HEK293T (cell line): Measurements from ENCODE around the gene LARGE1.

Experiments used
- CTCF ChIA-PET: fragments of 350-600 bp; formaldehyde crosslinking; extraction: SDS; loops from one replicate; lab custom pipeline; 2021; ENCODE audit warnings: antibody characterized with exemption, inconsistent platforms; lab: Yijun Ruan, JAX
- POLR2A ChIA-PET: fragments of 350-600 bp; formaldehyde crosslinking; extraction: SDS; loops from one replicate; lab custom pipeline; 2020; ENCODE audit warnings: antibody characterized with exemption, inconsistent platforms; lab: Yijun Ruan, JAX
- DNase-seq: peaks from one replicate; pipeline ENCODE4 v3.0.0; 2012; ENCODE audit warnings: mixed read lengths; ENCODE audit errors: extremely low spot score
- ARNT ChIP-seq: fragments of 450-650 bp; IDR thresholded peaks from 2 replicates; pipeline ENCODE4 v1.6.1; 2017; ENCODE audit warnings: mild to moderate bottlenecking
- BHLHE40 ChIP-seq: fragments of 450-650 bp; IDR thresholded peaks from 2 replicates; pipeline ENCODE4 v1.6.1; 2016; ENCODE audit warnings: mild to moderate bottlenecking, moderate library complexity, borderline replicate concordance
- CTBP1 ChIP-seq: fragments of 450-650 bp; IDR thresholded peaks from 2 replicates; pipeline ENCODE4 v1.6.1; 2016; ENCODE audit warnings: borderline replicate concordance
- ELF4 ChIP-seq: fragments of 450-650 bp; IDR thresholded peaks from 2 replicates; pipeline ENCODE4 v1.6.1; 2017; ENCODE audit warnings: antibody characterized with exemption
- FOXA1 ChIP-seq: fragments of 450-650 bp; IDR thresholded peaks from 2 replicates; pipeline ENCODE4 v1.6.1; 2016; ENCODE audit warnings: mild to moderate bottlenecking
- FOXK2 ChIP-seq: fragments of 450-650 bp; IDR thresholded peaks from 2 replicates; pipeline ENCODE4 v1.6.1; 2016; ENCODE audit warnings: mild to moderate bottlenecking
- FOXM1 ChIP-seq: fragments of 450-650 bp; IDR thresholded peaks from 2 replicates; pipeline ENCODE4 v1.6.1; 2017; ENCODE audit warnings: mild to moderate bottlenecking, borderline replicate concordance
- HDGF ChIP-seq: fragments of 450-650 bp; IDR thresholded peaks from 2 replicates; pipeline ENCODE4 v1.6.1; 2017; ENCODE audit warnings: antibody characterized with exemption, borderline replicate concordance
- L3MBTL2 ChIP-seq: fragments of 450-650 bp; conservative IDR thresholded peaks from 2 replicates; pipeline ENCODE4 v1.6.1; 2016; ENCODE audit warnings: mild to moderate bottlenecking
- LEF1 ChIP-seq: fragments of 450-650 bp; IDR thresholded peaks from 2 replicates; pipeline ENCODE4 v1.6.1; 2017; ENCODE audit warnings: mild to moderate bottlenecking, borderline replicate concordance
- NFRKB ChIP-seq: fragments of 450-650 bp; IDR thresholded peaks from 2 replicates; pipeline ENCODE4 v1.6.1; 2016; ENCODE audit warnings: mild to moderate bottlenecking, moderate library complexity
- PKNOX1 ChIP-seq: fragments of 450-650 bp; IDR thresholded peaks from 2 replicates; pipeline ENCODE4 v1.6.1; 2016
- SP1 ChIP-seq: fragments of 450-650 bp; IDR thresholded peaks from 2 replicates; pipeline ENCODE4 v1.6.1; 2017
- SUZ12 ChIP-seq: fragments of 450-650 bp; IDR thresholded peaks from 2 replicates; pipeline ENCODE4 v1.6.1; 2016; ENCODE audit warnings: mild to moderate bottlenecking
- TARDBP ChIP-seq: fragments of 450-650 bp; IDR thresholded peaks from 2 replicates; pipeline ENCODE4 v1.6.1; 2016
- ZNF384 ChIP-seq: fragments of 450-650 bp; IDR thresholded peaks from 2 replicates; pipeline ENCODE4 v1.6.1; 2016

LARGE1 gene

GRCh38 chr22:33883961-33884808 is 36.1 kb downstream of the LARGE1 start:
- no peak for DNase-seq
- ChIA-PET POLR2A (no interaction called here), CTCF (no interaction called here)
- TF ChIP-seq CTBP1 (no peak), HDGF (no peak), FOXM1 (no peak), ELF4 (no peak), ZNF384 (no peak), ARNT (no peak), BHLHE40 (no peak), TARDBP (no peak), LEF1 (no peak), FOXK2 (no peak), SP1 (no peak), NFRKB (no peak), SUZ12 (no peak), FOXA1 (no peak), L3MBTL2 (no peak), PKNOX1 (no peak)

GRCh38 chr22:33883561-33883960 is 36.7 kb downstream of the LARGE1 start:
- CTCF ChIA-PET = no interaction called here

GRCh38 chr22:33882991-33883390 is 37.3 kb downstream of the LARGE1 start:
- no peak for DNase-seq
- ChIA-PET CTCF (no interaction called here), POLR2A (no interaction called here)
- no peak for TF ChIP-seq L3MBTL2
- TF ChIP-seq TARDBP = no peak
- TF ChIP-seq FOXK2 = no peak
- TF ChIP-seq NFRKB = no peak
- no peak for TF ChIP-seq SUZ12
- TF ChIP-seq ZNF384 = no peak
- no peak for TF ChIP-seq FOXA1

More at GRCh38 chr22:33883561-33883960, 36.7 kb downstream of the LARGE1 start:
- DNase-seq = no peak
- no peak for TF ChIP-seq FOXK2
- no peak for TF ChIP-seq NFRKB
- TF ChIP-seq L3MBTL2 = no peak
- TF ChIP-seq PKNOX1 = no peak
- TF ChIP-seq CTBP1 = no peak
- TF ChIP-seq HDGF = no peak
- TF ChIP-seq ZNF384 = no peak
- TF ChIP-seq SP1 = no peak
- no peak for TF ChIP-seq ELF4
- no peak for TF ChIP-seq FOXA1
- POLR2A ChIA-PET = no interaction called here

- ChIA-PET POLR2A (no interaction called here), CTCF (interaction anchor here (0.5 kb wide), 1 partner anchor 270 kb away, joined by 3 read pairs; no protein-coding TSS in a partner anchor)
- TF ChIP-seq SUZ12 (no peak), ELF4 (no peak), FOXM1 (no peak), ZNF384 (no peak), PKNOX1 (no peak)
- no peak for DNase-seq
These were observed 39.3 kb downstream of the LARGE1 start for GRCh38 chr22:33880986-33881385.

- DNase-seq = no peak
- CTCF ChIA-PET = no interaction called here
- TF ChIP-seq ARNT (no peak), PKNOX1 (no peak), FOXA1 (no peak), LEF1 (no peak), FOXM1 (no peak), ZNF384 (no peak), NFRKB (no peak), SP1 (no peak), HDGF (no peak), SUZ12 (no peak), L3MBTL2 (no peak), TARDBP (no peak), CTBP1 (no peak), FOXK2 (no peak), BHLHE40 (no peak)
- POLR2A ChIA-PET = no interaction called here
These were observed 40.5 kb downstream of the LARGE1 start for GRCh38 chr22:33879796-33880195.

GRCh38 chr22:33875316-33875715 is 45.0 kb downstream of the LARGE1 start:
- DNase-seq = no peak
- POLR2A ChIA-PET = no interaction called here
- TF ChIP-seq TARDBP (no peak), BHLHE40 (no peak), FOXA1 (no peak), ZNF384 (no peak), LEF1 (no peak), L3MBTL2 (no peak), PKNOX1 (no peak), FOXM1 (no peak), HDGF (no peak), SUZ12 (no peak), ELF4 (no peak), ARNT (no peak), CTBP1 (no peak), NFRKB (no peak), SP1 (no peak), FOXK2 (no peak)
- CTCF ChIA-PET = interaction anchor here (0.6 kb wide), 1 partner anchor 14 kb away, joined by 3 read pairs; no protein-coding TSS in a partner anchor
